HepG2 (cell line): ENCODE data around the gene TMEM31.

Experiments
- HDAC6 ChIP-seq: fragments of 200-600 bp; sonication (generic); IDR thresholded peaks from 2 replicates; pipeline ENCODE4 v1.7.0; 2017; ENCODE audit warnings: mild to moderate bottlenecking, antibody characterized with exemption, low read length, low read depth
- TCF12 ChIP-seq, 2 experiments: fragments of 450-650 bp in 1 of 2; sonication (generic) in 1 of 2; formaldehyde crosslinking in 1 of 2; IDR thresholded peaks; 2 replicates each; pipeline versions ENCODE4 v1.6.1 to v1.8.0; 2017 to 2022; ENCODE audit warnings: antibody characterized with exemption in 1 of 2, mild to moderate bottlenecking in 1 of 2, missing genetic modification reagents in 1 of 2, moderate library complexity in 1 of 2
- TF ChIP-seq, protein P1 (sequence below): sonication (generic); formaldehyde crosslinking; IDR thresholded peaks from 2 replicates; pipeline ENCODE4 v1.4.0; 2020; ENCODE audit warnings: mild to moderate bottlenecking, missing genetic modification reagents, borderline replicate concordance
- TF ChIP-seq, protein P2 (sequence below): sonication (generic); formaldehyde crosslinking; IDR thresholded peaks from 2 replicates; pipeline ENCODE4 v1.5.0; 2020; ENCODE audit warnings: mild to moderate bottlenecking, missing genetic modification reagents, moderate library complexity

- TF ChIP-seq TCF12 (IDR thresholded peaks at IDR 0.05) = no peak
- no peak for TF ChIP-seq TCF12 (CRISPR knock-in tag; IDR thresholded peaks at IDR 0.05)
- TF ChIP-seq HDAC6 = no peak
- TF ChIP-seq, protein P1, sequence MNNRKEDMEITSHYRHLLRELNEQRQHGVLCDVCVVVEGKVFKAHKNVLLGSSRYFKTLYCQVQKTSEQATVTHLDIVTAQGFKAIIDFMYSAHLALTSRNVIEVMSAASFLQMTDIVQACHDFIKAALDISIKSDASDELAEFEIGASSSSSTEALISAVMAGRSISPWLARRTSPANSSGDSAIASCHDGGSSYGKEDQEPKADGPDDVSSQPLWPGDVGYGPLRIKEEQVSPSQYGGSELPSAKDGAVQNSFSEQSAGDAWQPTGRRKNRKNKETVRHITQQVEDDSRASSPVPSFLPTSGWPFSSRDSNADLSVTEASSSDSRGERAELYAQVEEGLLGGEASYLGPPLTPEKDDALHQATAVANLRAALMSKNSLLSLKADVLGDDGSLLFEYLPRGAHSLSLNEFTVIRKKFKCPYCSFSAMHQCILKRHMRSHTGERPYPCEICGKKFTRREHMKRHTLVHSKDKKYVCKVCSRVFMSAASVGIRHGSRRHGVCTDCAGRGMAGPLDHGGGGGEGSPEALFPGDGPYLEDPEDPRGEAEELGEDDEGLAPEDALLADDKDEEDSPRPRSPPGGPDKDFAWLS = no peak
- TF ChIP-seq, protein P2, sequence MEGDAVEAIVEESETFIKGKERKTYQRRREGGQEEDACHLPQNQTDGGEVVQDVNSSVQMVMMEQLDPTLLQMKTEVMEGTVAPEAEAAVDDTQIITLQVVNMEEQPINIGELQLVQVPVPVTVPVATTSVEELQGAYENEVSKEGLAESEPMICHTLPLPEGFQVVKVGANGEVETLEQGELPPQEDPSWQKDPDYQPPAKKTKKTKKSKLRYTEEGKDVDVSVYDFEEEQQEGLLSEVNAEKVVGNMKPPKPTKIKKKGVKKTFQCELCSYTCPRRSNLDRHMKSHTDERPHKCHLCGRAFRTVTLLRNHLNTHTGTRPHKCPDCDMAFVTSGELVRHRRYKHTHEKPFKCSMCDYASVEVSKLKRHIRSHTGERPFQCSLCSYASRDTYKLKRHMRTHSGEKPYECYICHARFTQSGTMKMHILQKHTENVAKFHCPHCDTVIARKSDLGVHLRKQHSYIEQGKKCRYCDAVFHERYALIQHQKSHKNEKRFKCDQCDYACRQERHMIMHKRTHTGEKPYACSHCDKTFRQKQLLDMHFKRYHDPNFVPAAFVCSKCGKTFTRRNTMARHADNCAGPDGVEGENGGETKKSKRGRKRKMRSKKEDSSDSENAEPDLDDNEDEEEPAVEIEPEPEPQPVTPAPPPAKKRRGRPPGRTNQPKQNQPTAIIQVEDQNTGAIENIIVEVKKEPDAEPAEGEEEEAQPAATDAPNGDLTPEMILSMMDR = no peak
Observed at GRCh38 chrX:103726477-103726876, 15.8 kb downstream of the TMEM31 start.
